H1 (cell line): Measurements from ENCODE around the gene LTBP3. TPM values are rescaled to one million over a fixed set of nuclear protein-coding genes. Genes with fewer than 3 reads are reported as not detected.

Experiments
- GTF2F1 ChIP-seq: IDR thresholded peaks from 2 replicates; pipeline ENCODE4 v1.6.1; 2012; ENCODE audit warnings: low read depth, low read length, improper control_type of control experiment, borderline replicate concordance
- HDAC6 ChIP-seq: IDR thresholded peaks from one replicate; pipeline ENCODE4 v1.7.1; 2012; ENCODE audit warnings: low read depth, mild to moderate bottlenecking, inconsistent platforms, low read length, moderate library complexity
- RXRA ChIP-seq: IDR thresholded peaks from 2 replicates; pipeline ENCODE4 v1.6.1; 2011; ENCODE audit warnings: low read depth, mild to moderate bottlenecking, low read length, moderate library complexity; ENCODE audit not compliant: insufficient read depth
- SUZ12 ChIP-seq: fragments of 200-600 bp; sonication (generic); IDR thresholded peaks from 2 replicates; pipeline ENCODE4 v1.6.1; 2012; ENCODE audit warnings: mild to moderate bottlenecking, inconsistent platforms, low read length, moderate library complexity, mixed read lengths
- polyA plus RNA-seq, 7 experiments: library from polyadenylated mRNA; depleted of rRNA in 3 of 7; stranded (reverse) in 5 of 7; unstranded in 2 of 7; fragments of >200 nt in 5 of 7; fragments of 200-250 nt in 2 of 7; gene quantifications; 1 replicate in 5 of 7; 2 replicates in 1 of 7; 4 replicates in 1 of 7; pipeline versions ENCODE4 v1.2.1 to v1.2.3, GENCODE V29; 2011 to 2013; ENCODE audit warnings: missing spikeins in 2 of 7, mixed read lengths in 2 of 7
- total RNA-seq: library from RNA; stranded (reverse); fragmentation: NEBNext Ultra II Directional; extraction: Animal tissue kit (Norgen Biotek cat#: 25700); gene quantifications from 2 replicates; pipeline ENCODE4 v1.2.1, GENCODE V29; 2021
- TF ChIP-seq, protein P1 (sequence below): IDR thresholded peaks from 2 replicates; pipeline ENCODE4 v1.6.1; 2012; ENCODE audit warnings: low read length, inconsistent platforms

Gene LTBP3
- total and polyA plus RNA-seq, 2 of the 8 experiments (the other 6 are each of a cell fraction or from before 2014, with no cell fraction given): 12.8 to 17.8 TPM

DNA sequence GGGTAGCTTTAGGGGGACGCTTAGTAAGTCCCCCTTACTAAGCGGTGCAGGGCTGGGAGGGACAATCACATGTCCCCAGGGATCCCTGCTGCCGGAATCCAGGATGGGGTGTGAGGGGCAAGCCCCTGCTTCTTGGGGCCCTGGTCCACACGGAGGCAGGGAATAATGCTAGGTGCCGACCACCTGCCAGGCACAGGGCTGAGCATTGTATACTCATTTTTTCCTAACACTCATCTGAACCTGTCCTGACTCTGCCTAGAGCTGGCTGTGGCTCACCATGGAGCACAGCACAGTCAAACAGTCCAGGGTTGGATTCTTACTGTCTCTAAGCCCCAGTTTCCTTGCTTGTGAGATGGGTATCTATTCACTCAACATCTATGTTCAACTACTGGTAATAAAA lies 1.4 kb upstream of the LTBP3 start (continued):
- TF ChIP-seq, protein P1, sequence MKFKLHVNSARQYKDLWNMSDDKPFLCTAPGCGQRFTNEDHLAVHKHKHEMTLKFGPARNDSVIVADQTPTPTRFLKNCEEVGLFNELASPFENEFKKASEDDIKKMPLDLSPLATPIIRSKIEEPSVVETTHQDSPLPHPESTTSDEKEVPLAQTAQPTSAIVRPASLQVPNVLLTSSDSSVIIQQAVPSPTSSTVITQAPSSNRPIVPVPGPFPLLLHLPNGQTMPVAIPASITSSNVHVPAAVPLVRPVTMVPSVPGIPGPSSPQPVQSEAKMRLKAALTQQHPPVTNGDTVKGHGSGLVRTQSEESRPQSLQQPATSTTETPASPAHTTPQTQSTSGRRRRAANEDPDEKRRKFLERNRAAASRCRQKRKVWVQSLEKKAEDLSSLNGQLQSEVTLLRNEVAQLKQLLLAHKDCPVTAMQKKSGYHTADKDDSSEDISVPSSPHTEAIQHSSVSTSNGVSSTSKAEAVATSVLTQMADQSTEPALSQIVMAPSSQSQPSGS: no peak
- no peak for TF ChIP-seq GTF2F1
- no peak for TF ChIP-seq SUZ12
- no peak for TF ChIP-seq HDAC6
- no peak for TF ChIP-seq RXRA
- TF ChIP-seq, all 59 proteins: peak for 0
